Activated T-cell treated with anti-CD3 and anti-CD28 coated beads for 48 hours (primary cell): ENCODE measurements around the gene EPHB1.
"Not testable (repeated sequence)": the region's sequence is repeated elsewhere in the genome, so short reads cannot be mapped to it uniquely, and the experiment has no call there.

Experiments used
- DNase-seq: peaks from one replicate; pipeline ENCODE4 v3.0.0-alpha.2; 2020; ENCODE audit warnings: low read depth

The EPHB1 gene

GRCh38 chr3:134955874-134956273 is 160.8 kb downstream of the EPHB1 start:
- no peak for DNase-seq

- DNase-seq, result no peak
These were observed 161.3 kb downstream of the EPHB1 start for GRCh38 chr3:134956395-134956794.

- DNase-seq, result no peak
These were observed 161.8 kb downstream of the EPHB1 start for GRCh38 chr3:134956844-134957243.

- no peak for DNase-seq
These were observed 164.5 kb downstream of the EPHB1 start for GRCh38 chr3:134959516-134959915.

DNA sequence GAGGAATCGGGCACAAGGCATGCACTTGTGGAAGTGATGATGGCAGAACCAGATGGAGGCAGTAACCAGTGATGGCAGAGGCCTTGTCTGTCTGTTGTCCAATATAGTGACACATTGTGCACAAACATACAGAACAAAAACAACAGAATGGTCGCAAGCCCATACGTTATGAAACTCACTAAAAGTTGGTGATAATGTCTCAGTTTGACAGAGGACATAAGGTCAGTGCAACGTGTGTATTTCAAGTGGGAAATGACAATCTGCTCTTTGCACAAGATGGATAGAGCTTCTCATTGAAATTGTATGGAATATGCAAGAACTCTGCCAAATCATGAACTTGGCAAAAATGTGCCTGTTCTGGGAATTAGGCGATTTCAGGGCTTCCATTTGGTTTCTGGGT is 169.2 kb downstream of the EPHB1 start:
- DNase-seq, result no peak

- no peak for DNase-seq
These were observed 170.9 kb downstream of the EPHB1 start for GRCh38 chr3:134965865-134966481.

- no peak for DNase-seq
These were observed 175.8 kb downstream of the EPHB1 start for GRCh38 chr3:134970895-134971294.

DNA sequence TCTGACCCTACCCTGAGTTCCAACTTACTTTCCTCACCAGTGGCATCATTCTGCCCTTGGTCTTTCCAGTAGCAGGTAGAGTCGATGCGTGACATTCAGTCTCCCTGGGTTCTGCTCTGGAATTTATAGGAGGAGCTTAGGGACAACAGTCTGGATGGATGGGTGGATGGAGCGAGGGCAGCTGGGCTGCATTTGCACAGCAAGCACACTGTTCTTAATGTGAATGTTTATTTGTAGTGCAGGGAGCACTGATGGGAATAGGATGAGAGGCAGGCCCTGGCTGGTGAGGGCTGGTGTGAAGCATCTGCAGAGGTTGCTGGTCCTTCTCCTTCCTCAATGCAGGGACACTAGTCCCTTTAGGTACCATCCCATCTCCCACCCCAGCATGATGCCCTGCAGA is 176.2 kb downstream of the EPHB1 start:
- DNase-seq, result no peak

- not testable (repeated sequence) for DNase-seq
These were observed 176.8 kb downstream of the EPHB1 start for GRCh38 chr3:134971907-134972306.

DNA sequence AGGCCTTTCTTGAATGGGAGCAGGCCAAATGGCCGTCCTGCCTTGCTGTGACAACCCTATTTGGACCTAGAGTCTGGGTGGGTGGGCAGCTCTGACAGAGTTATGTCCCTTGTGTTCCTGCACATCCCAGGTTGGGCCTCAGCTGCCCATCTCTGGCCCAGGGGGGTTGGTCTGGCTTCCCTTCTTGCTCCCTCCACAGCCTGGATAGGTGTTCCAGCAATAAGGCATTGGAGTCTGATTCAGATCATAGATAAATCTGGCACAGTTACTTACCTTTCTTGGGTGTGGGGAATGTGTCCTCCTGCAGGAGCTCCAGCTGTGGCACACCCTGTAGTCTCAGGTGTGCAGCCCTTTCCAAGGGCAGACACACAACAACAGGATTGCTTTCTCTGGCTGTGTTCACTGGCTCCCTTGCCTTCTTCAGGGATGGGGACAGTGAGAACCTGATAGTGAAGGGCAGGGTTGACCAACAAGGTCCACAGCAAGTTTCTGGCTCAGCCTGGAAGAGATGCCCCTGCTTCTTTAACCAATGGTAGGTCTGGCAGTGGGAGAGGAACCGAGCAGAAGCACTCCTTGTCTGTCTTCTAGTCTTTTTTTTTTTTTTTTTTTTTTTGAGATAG is 177.9 kb downstream of the EPHB1 start:
- no peak for DNase-seq

GRCh38 chr3:134974624-134975023 is 179.6 kb downstream of the EPHB1 start:
- no peak for DNase-seq

GRCh38 chr3:134976948-134977347 is 181.9 kb downstream of the EPHB1 start:
- DNase-seq, result no peak

GRCh38 chr3:134978658-134979057 is 183.6 kb downstream of the EPHB1 start:
- no peak for DNase-seq

DNA sequence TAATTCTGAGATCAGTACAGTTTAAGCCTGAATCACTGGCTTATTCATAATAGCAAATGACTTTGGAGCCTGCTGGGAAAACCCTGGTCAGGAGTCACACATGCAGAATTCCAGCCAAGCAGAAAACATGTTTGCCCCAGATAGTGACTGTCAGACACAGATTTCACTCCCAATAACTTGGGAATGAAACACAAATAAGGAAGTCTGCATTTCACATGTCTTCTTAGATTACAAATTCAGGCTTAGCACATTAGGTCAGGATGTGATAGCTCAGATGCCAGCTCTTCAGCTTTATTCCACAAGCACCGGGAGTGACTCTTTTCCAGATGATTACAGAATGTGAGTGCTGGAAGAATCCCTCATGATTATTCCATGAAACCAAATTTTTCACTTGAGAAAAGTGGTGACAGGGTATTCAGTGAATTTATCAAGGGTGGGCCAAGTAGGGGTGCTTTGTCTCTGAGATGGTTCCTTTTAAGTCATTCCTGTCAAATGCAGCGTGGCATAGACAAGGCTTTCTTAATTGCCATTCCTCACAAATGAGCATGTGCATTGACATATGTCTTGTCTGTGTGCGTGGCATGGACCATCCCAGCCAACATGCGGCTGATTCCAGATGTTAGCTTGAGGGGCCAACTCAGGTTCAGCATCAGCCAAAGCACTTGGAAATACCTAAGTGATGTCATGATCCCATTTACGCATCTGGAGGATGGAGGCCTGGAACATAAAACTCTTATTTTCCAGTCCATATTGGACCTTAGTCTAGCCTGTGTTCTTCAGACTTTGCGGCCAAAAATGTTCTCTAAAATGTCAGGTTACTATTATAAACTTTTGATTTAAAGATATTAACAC is 191.0 kb downstream of the EPHB1 start:
- no peak for DNase-seq

DNA sequence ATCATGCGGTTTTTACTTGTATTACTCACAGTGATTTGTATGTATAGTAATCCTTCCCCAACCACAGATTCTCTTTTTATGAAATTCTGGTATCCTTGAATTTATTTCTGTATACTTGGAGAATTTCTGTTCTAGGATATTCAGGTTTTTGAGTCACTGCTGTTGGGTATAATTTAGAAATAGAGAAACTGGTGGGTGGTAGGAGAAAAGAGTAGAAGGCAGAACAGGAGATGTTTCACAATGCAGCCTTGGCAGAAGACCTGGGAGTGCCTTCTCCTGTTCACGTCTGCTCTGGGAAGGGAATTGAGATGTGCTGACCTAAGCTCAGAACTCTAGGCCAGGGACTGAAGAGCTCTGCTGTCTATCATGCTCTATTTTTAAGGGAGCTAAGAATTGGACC is 193.6 kb downstream of the EPHB1 start:
- DNase-seq, result no peak

DNA sequence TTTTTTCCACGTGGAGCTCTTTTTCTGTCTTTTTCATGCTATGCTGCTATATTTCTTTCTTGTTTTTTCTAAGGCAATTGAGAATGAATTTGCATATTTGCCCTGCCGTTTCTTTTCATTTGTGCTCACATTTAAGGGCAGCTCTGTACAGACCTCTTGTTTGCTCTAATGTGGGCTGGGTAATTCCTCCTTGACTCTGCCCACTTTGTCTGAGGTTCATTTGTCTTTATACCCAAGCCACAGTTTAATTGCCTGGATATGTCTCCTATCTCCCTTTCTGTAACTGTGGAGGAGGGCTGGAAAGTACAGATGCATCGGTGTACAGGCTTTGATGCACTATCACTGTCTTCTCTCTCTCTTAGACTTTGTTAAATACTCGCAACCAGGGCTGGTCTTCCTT is 195.9 kb downstream of the EPHB1 start:
- no peak for DNase-seq

GRCh38 chr3:134991472-134992010 is 196.5 kb downstream of the EPHB1 start:
- no peak for DNase-seq

DNA sequence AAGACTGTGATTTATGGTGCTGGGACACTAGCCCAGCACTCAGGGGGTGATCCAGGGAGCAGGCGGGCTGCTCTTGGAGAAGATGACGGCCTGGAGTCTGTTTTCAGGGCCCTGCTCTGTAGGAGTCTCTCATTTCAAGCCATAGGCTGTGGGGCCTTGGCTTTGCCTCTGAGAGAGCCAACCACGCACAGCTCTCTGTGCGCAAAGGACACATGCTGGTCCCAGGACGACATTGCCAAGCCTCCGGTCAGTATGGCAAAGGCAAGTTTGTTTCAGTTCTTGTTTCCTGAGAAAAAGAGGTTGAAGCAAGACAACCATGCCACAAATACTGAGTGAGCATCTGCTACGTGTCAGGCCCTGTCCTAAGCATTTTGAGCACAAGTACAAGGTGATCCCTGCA is 197.1 kb downstream of the EPHB1 start:
- no peak for DNase-seq

DNA sequence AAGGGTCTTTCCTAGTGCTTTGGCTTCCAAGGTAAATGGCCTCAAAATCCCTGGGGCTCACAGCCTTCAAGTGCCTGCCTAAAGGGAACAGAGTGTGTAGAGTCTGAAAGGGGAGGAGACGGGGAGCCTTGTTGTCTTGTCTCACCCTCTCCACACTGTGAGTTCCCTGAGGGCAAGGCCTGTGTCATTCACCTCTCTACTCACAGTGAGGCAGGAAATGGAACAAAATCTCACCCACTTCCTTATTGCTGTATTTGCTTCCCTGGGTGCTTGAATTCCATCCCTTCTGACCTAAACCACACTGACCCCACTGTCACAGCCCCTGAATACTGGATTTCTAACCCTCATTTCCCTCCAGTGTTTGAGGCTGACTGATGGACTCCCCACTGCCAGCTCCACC is 197.5 kb downstream of the EPHB1 start:
- DNase-seq, result no peak

DNA sequence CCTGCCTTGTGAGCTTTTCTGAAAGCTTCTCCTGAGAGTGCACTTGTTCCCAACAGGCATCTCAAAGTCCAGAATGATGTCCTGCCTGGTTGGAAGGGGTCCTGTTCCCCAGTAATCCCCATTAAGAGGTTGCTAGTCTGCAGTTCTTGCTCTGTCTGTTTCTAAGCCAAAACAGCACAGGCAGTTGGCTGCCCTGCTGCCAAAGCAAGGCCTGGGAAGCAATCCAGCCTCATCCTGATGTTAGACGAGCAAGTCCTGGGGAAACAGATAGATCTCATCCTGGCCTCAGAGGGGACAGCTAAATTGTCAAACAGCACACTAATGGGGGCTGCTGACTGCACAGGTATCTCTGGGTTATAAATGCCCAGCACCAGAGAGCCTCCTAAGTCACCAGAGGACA is 198.0 kb downstream of the EPHB1 start:
- DNase-seq, result no peak

DNA sequence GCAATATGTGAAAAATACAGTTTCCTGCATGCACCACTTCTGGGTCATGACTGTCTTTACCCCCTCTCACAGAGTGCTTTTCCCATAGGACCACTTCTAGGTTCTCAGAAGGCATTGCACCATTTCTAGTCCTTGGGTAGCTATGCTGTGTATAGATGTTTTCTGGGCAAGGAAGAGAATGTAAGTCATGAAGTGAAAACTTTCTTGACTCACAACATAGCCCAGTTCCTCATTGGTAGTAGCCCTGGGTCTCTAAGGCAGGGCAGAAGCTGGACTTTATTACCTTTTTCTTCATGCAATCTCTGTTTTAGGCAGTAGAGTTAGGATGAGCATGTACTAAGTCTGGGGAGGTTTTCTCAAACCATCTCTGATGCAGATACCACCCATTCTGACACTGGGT is 203.1 kb downstream of the EPHB1 start:
- DNase-seq, result no peak

- no peak for DNase-seq
These were observed 203.8 kb downstream of the EPHB1 start for GRCh38 chr3:134998855-134999254.

- no peak for DNase-seq
These were observed 205.4 kb downstream of the EPHB1 start for GRCh38 chr3:135000465-135000864.
